ENCODE measurements around the gene ANOS1. TPM values are rescaled to one million over a fixed set of nuclear protein-coding genes. Genes with fewer than 3 reads are reported as not detected.

Gene ANOS1
- total and polyA plus RNA-seq, 4 donors, result 6.0 to 44.2 (median 22.2) TPM

- 87 to 89% methylated on average over 5 of the region's 5 CpGs for WGBS, 2 donors
- H3K4me1 ChIP-seq (ENCODE audit: control insufficient read depth in 5 of 5, insufficient read depth in 5 of 5, low read length in 5 of 5), result peaks cover 0 to 4% (median 2%) of the 10 kb centered on the region in 5 donors
Measured at GRCh38 chrX:8635812-8636211, 96.1 kb downstream of the ANOS1 start.

GRCh38 chrX:8632924-8633323, 99.0 kb downstream of the ANOS1 start:
- Histone ChIP-seq H3K36me3 (ENCODE audit: control insufficient read depth in 4 of 4, insufficient read depth in 4 of 4, low read length in 4 of 4) (no peaks in the 10 kb centered on the region), H3K4me1 (ENCODE audit: control insufficient read depth in 5 of 5, insufficient read depth in 5 of 5, low read length in 5 of 5) (peaks cover 0 to 3% (median 0%) of the 10 kb centered on the region in 5 donors), H3K27me3 (ENCODE audit: control insufficient read depth in 3 of 3, insufficient read depth in 3 of 3, low read length in 2 of 3) (peaks cover 0 to 37% (median 7%) of the 10 kb centered on the region in 3 donors), H3K27ac (ENCODE audit: low read depth in 1 of 2, low read length in 1 of 2) (no peak overlapping the region), H3K9ac (ENCODE audit: insufficient read depth in 1 of 2, low read length in 2 of 2) (no peak overlapping the region), H3K4me3 (no peak overlapping the region), H3K9me3 (ENCODE audit: control insufficient read depth in 4 of 4, insufficient read depth in 3 of 4, low read length in 3 of 4) (no peaks in the 10 kb centered on the region)
- DNase-seq (peak in 2 of 3 donors; percentile 2 to 38), ATAC-seq (ENCODE audit: insufficient read depth, low FRiP score) (no peak)
- 38 to 61% methylated on average over 7 of the region's 7 CpGs for WGBS, 2 donors
- TF ChIP-seq, protein P1, sequence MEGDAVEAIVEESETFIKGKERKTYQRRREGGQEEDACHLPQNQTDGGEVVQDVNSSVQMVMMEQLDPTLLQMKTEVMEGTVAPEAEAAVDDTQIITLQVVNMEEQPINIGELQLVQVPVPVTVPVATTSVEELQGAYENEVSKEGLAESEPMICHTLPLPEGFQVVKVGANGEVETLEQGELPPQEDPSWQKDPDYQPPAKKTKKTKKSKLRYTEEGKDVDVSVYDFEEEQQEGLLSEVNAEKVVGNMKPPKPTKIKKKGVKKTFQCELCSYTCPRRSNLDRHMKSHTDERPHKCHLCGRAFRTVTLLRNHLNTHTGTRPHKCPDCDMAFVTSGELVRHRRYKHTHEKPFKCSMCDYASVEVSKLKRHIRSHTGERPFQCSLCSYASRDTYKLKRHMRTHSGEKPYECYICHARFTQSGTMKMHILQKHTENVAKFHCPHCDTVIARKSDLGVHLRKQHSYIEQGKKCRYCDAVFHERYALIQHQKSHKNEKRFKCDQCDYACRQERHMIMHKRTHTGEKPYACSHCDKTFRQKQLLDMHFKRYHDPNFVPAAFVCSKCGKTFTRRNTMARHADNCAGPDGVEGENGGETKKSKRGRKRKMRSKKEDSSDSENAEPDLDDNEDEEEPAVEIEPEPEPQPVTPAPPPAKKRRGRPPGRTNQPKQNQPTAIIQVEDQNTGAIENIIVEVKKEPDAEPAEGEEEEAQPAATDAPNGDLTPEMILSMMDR (IDR thresholded peaks at IDR 0.05; ENCODE audit: control extremely low read depth, extremely low read depth), result no peak

More at GRCh38 chrX:8635812-8636211, 96.1 kb downstream of the ANOS1 start:
- TF ChIP-seq, protein P1 (IDR thresholded peaks at IDR 0.05; ENCODE audit: control extremely low read depth, extremely low read depth), result no peak
- Histone ChIP-seq H3K4me3 (no peak overlapping the region), H3K27me3 (ENCODE audit: control insufficient read depth in 3 of 3, insufficient read depth in 3 of 3, low read length in 2 of 3) (peaks cover 0 to 43% (median 0%) of the 10 kb centered on the region in 3 donors), H3K9me3 (ENCODE audit: control insufficient read depth in 4 of 4, insufficient read depth in 3 of 4, low read length in 3 of 4) (no peaks in the 10 kb centered on the region), H3K36me3 (ENCODE audit: control insufficient read depth in 4 of 4, insufficient read depth in 4 of 4, low read length in 4 of 4) (no peaks in the 10 kb centered on the region), H3K27ac (ENCODE audit: low read depth in 1 of 2, low read length in 1 of 2) (no peak overlapping the region), H3K9ac (ENCODE audit: insufficient read depth in 1 of 2, low read length in 2 of 2) (no peak overlapping the region)
- no peak for ATAC-seq (ENCODE audit: insufficient read depth, low FRiP score)
- no peak for DNase-seq

- Histone ChIP-seq H3K27ac (ENCODE audit: low read depth in 1 of 2, low read length in 1 of 2) (no peak overlapping the region), H3K9me3 (ENCODE audit: control insufficient read depth in 4 of 4, insufficient read depth in 3 of 4, low read length in 3 of 4) (no peaks in the 10 kb centered on the region), H3K9ac (ENCODE audit: insufficient read depth in 1 of 2, low read length in 2 of 2) (no peak overlapping the region), H3K4me1 (ENCODE audit: control insufficient read depth in 5 of 5, insufficient read depth in 5 of 5, low read length in 5 of 5) (peaks cover 0 to 3% (median 0%) of the 10 kb centered on the region in 5 donors), H3K36me3 (ENCODE audit: control insufficient read depth in 4 of 4, insufficient read depth in 4 of 4, low read length in 4 of 4) (no peaks in the 10 kb centered on the region), H3K4me3 (no peak overlapping the region), H3K27me3 (ENCODE audit: control insufficient read depth in 3 of 3, insufficient read depth in 3 of 3, low read length in 2 of 3) (peaks cover 0 to 22% (median 7%) of the 10 kb centered on the region in 3 donors)
- TF ChIP-seq, protein P1 (IDR thresholded peaks at IDR 0.05; ENCODE audit: control extremely low read depth, extremely low read depth), result no peak
- DNase-seq (no peak), ATAC-seq (ENCODE audit: insufficient read depth, low FRiP score) (no peak)
- WGBS, 2 donors, result 74 to 83% methylated on average over 7 of the region's 7 CpGs
Measured at GRCh38 chrX:8629871-8630270, 102.1 kb downstream of the ANOS1 start.

- no peak overlapping the region for H3K27ac ChIP-seq (ENCODE audit: low read depth in 1 of 2, low read length in 1 of 2)
- H3K9me3 ChIP-seq (ENCODE audit: control insufficient read depth in 4 of 4, insufficient read depth in 3 of 4, low read length in 3 of 4), result no peaks in the 10 kb centered on the region
- H3K36me3 ChIP-seq (ENCODE audit: control insufficient read depth in 4 of 4, insufficient read depth in 4 of 4, low read length in 4 of 4), result no peaks in the 10 kb centered on the region
- H3K4me1 ChIP-seq (ENCODE audit: control insufficient read depth in 5 of 5, insufficient read depth in 5 of 5, low read length in 5 of 5), result peaks cover 0 to 1% (median 0%) of the 10 kb centered on the region in 5 donors
- peaks cover 0 to 16% (median 7%) of the 10 kb centered on the region in 3 donors for H3K27me3 ChIP-seq (ENCODE audit: control insufficient read depth in 3 of 3, insufficient read depth in 3 of 3, low read length in 2 of 3)
- no peak for ATAC-seq (ENCODE audit: insufficient read depth, low FRiP score)
- H3K4me3 ChIP-seq, result no peak overlapping the region
- TF ChIP-seq, protein P1 (IDR thresholded peaks at IDR 0.05; ENCODE audit: control extremely low read depth, extremely low read depth), result no peak
- DNase-seq, result no peak
- no peak overlapping the region for H3K9ac ChIP-seq (ENCODE audit: insufficient read depth in 1 of 2, low read length in 2 of 2)
Measured at GRCh38 chrX:8627796-8628195, 104.1 kb downstream of the ANOS1 start.

Data from lung (tissue), 12 donors.